Measurements from ENCODE around the gene HNRNPM.

HNRNPM gene

DNA sequence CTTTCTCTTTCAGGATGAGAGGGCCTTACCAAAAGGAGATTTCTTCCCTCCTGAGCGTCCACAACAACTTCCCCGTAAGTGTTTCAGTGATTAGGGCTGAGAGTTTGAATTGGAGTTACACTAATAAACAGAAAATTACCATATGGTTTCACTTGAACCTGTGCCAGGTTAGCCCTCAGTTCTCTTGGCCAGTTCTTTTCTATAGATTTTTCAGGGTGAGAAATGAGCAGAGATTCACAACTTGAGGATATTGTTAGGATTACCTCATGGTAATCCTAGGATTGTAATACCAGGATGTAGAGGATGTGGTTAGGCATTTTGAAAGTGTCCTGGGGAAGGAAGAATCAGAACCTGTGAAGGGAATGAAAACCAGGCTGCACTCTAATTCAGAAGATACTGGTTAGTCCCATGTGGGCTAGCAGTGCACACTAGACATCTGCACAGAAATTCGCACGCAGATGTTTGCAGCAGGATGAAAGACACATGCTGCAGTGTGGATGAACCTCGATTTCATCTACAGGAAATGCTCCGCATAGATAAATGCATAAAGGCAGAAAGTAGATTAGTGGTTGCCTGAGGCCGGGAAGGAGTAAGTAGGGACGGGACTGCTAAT, 24.1 kb downstream of the HNRNPM start:
- H3K27me3 ChIP-seq = no peaks in the 10 kb centered on the region
- H3K4me1 ChIP-seq (ENCODE audit: control insufficient read depth in 1 of 2, insufficient read depth in 1 of 2, low read depth in 1 of 2, low read length in 1 of 2) = peaks cover 16 to 18% of the 10 kb centered on the region in 2 experiments
- H3K36me3 ChIP-seq = peaks cover 85% of the 10 kb centered on the region
- H3K27ac ChIP-seq = peak overlapping the region; percentile 47
- H3K4me3 ChIP-seq (ENCODE audit: low read depth in 1 of 2, low read length in 1 of 2) = no peak overlapping the region
- TF ChIP-seq, protein P1, sequence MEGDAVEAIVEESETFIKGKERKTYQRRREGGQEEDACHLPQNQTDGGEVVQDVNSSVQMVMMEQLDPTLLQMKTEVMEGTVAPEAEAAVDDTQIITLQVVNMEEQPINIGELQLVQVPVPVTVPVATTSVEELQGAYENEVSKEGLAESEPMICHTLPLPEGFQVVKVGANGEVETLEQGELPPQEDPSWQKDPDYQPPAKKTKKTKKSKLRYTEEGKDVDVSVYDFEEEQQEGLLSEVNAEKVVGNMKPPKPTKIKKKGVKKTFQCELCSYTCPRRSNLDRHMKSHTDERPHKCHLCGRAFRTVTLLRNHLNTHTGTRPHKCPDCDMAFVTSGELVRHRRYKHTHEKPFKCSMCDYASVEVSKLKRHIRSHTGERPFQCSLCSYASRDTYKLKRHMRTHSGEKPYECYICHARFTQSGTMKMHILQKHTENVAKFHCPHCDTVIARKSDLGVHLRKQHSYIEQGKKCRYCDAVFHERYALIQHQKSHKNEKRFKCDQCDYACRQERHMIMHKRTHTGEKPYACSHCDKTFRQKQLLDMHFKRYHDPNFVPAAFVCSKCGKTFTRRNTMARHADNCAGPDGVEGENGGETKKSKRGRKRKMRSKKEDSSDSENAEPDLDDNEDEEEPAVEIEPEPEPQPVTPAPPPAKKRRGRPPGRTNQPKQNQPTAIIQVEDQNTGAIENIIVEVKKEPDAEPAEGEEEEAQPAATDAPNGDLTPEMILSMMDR (IDR thresholded peaks at IDR 0.05) = no peak
- H3K9me3 ChIP-seq = no peaks in the 10 kb centered on the region

- Histone ChIP-seq H3K36me3 (peaks cover 85% of the 10 kb centered on the region), H3K4me1 (ENCODE audit: control insufficient read depth in 1 of 2, insufficient read depth in 1 of 2, low read depth in 1 of 2, low read length in 1 of 2) (peaks cover 16 to 21% of the 10 kb centered on the region in 2 experiments)
Measured at GRCh38 chr19:8469613-8470368, 25.0 kb downstream of the HNRNPM start.

DNA sequence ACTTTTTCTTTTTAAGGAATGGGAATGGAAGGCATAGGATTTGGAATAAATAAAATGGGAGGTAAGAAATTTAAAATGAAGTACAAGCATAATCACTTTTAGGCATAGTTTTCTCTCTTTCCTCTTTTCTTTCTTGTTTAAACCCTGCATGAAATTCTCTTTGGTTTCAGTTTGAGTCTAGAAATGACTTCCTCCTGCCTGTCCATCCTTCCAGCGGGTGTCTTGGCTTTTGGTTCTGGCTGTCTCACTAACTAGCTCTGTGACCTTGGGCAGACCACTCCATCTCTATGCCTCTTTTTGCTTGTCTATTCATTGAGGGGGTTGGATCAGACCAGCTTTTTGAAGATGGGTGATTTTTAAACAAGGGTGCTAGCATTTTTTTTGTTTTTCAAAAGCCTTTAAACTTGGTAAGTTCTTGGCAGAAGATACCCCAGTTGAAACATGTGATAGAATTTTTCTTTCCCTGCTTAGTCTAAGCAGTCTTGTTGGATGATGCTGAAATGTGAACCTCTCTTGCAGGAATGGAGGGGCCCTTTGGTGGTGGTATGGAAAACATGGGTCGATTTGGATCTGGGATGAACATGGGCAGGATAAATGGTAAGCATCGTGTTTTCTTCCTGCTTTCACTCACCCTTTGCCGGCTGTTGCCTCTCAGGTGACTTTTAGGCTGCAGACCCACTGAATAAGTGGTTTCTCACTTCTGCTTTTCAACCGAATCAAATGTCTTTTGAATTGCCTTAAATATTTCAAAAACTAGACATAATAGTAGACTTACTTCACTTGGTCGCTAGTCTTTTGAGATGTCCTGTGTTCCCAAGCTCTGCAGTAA, 29.1 kb downstream of the HNRNPM start:
- Histone ChIP-seq H3K9me3 (no peaks in the 10 kb centered on the region), H3K27ac (peak overlapping the region; percentile 70), H3K4me3 (ENCODE audit: low read depth in 1 of 2, low read length in 1 of 2) (no peak overlapping the region), H3K4me1 (ENCODE audit: control insufficient read depth in 1 of 2, insufficient read depth in 1 of 2, low read depth in 1 of 2, low read length in 1 of 2) (peaks cover 6 to 14% of the 10 kb centered on the region in 2 experiments), H3K27me3 (no peaks in the 10 kb centered on the region), H3K36me3 (peaks cover 78% of the 10 kb centered on the region)
- TF ChIP-seq, protein P1 (IDR thresholded peaks at IDR 0.05) = no peak

More at GRCh38 chr19:8469613-8470368, 25.0 kb downstream of the HNRNPM start:
- no peaks in the 10 kb centered on the region for H3K9me3 ChIP-seq
- no peak overlapping the region for H3K4me3 ChIP-seq (ENCODE audit: low read depth in 1 of 2, low read length in 1 of 2)
- TF ChIP-seq, protein P1 (IDR thresholded peaks at IDR 0.05) = no peak
- no peaks in the 10 kb centered on the region for H3K27me3 ChIP-seq
- H3K27ac ChIP-seq = no peak overlapping the region

DNA sequence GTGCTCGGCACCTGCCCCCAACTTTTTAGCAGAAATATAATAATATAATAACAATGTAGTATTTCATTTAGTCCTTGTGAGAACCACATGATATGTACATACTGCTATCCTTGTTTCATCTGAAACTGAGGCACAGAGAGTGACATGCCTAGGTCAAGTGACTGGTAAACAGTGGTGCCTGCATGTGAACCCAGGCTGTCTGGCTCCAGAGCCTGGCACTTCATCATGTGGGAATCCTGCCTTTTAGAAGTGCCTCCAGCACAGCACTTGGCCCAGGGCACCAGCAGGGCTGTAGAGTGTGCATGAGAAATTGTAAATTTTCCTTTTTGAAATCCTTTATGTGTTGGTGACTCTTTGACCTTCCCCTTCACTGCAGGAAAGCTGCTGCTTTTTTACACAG, 30.2 kb downstream of the HNRNPM start:
- TF ChIP-seq, protein P1 (IDR thresholded peaks at IDR 0.05) = no peak
- Histone ChIP-seq H3K4me3 (ENCODE audit: low read depth in 1 of 2, low read length in 1 of 2) (no peak overlapping the region), H3K36me3 (peaks cover 67% of the 10 kb centered on the region), H3K4me1 (ENCODE audit: control insufficient read depth in 1 of 2, insufficient read depth in 1 of 2, low read depth in 1 of 2, low read length in 1 of 2) (peaks cover 3 to 12% of the 10 kb centered on the region in 2 experiments), H3K27ac (peak overlapping the region; percentile 42), H3K27me3 (no peaks in the 10 kb centered on the region), H3K9me3 (no peaks in the 10 kb centered on the region)

GRCh38 chr19:8476524-8476923, 31.7 kb downstream of the HNRNPM start:
- Histone ChIP-seq H3K27me3 (no peaks in the 10 kb centered on the region), H3K27ac (no peak overlapping the region)

More at GRCh38 chr19:8476524-8476923, 31.7 kb downstream of the HNRNPM start:
- Histone ChIP-seq H3K4me3 (ENCODE audit: low read depth in 1 of 2, low read length in 1 of 2) (no peak overlapping the region), H3K9me3 (no peaks in the 10 kb centered on the region), H3K36me3 (peaks cover 59% of the 10 kb centered on the region), H3K4me1 (ENCODE audit: control insufficient read depth in 1 of 2, insufficient read depth in 1 of 2, low read depth in 1 of 2, low read length in 1 of 2) (peaks cover 6 to 12% of the 10 kb centered on the region in 2 experiments)
- TF ChIP-seq, protein P1 (IDR thresholded peaks at IDR 0.05) = no peak

Data from neutrophil (primary cell).